Calu3 (cell line): ENCODE results near the gene STAG3. TPM values are rescaled to one million over a fixed set of nuclear protein-coding genes. Genes with fewer than 3 reads are reported as not detected.
"Not testable (repeated sequence)": the region's sequence is repeated elsewhere in the genome, so short reads cannot be mapped to it uniquely, and the experiment has no call there.

Experiments used
- BruUV-seq: library from RNA; stranded (reverse); fragments of 400-500 nt; replicated peaks from 2 replicates; lab custom pipeline; 2021; lab: Mats Ljungman, UMichigan
- CTCF ChIA-PET: fragments of 300-600 bp; sonication (Branson Sonifier 250); formaldehyde crosslinking; loops from one replicate; lab custom pipeline; 2022; ENCODE audit warnings: antibody characterized with exemption; lab: Charles Lee
- DNase-seq: peaks from one replicate; pipeline ENCODE4 v3.0.0; 2022
- H3K27ac Mint-ChIP-seq: one replicate; pipeline ENCODE4 v1.8.0; 2022; ENCODE audit warnings: mixed read lengths; ENCODE audit not compliant: unreplicated experiment
- H3K27me3 Mint-ChIP-seq: one replicate; pipeline ENCODE4 v1.8.0; 2022; ENCODE audit warnings: mixed read lengths; ENCODE audit not compliant: unreplicated experiment
- H3K36me3 Mint-ChIP-seq: one replicate; pipeline ENCODE4 v1.8.0; 2022; ENCODE audit warnings: mild to moderate bottlenecking, moderate library complexity, mixed read lengths; ENCODE audit not compliant: insufficient read depth, unreplicated experiment
- H3K4me1 Mint-ChIP-seq: one replicate; pipeline ENCODE4 v1.8.0; 2022; ENCODE audit warnings: mild to moderate bottlenecking, low read depth, mixed read lengths; ENCODE audit not compliant: unreplicated experiment
- H3K4me3 Mint-ChIP-seq: one replicate; pipeline ENCODE4 v1.8.0; 2022; ENCODE audit warnings: mild to moderate bottlenecking, low read depth, moderate library complexity, mixed read lengths; ENCODE audit not compliant: unreplicated experiment
- H3K9me3 Mint-ChIP-seq: one replicate; pipeline ENCODE4 v1.8.0; 2022; ENCODE audit warnings: low read depth, mixed read lengths; ENCODE audit not compliant: unreplicated experiment
- intact Hi-C: fragments of 100-400 bp; cut with micrococcal nuclease; formaldehyde crosslinking; loops from one replicate; pipeline ENCODE4 v1.10.0; 2022; ENCODE audit not compliant: unreplicated experiment
- total RNA-seq: library from RNA; stranded (reverse); gene quantifications from 2 replicates; pipeline ENCODE4 v1.2.3, GENCODE V29; 2022
- TF ChIP-seq, protein P1 (sequence below): fragments of 200-600 bp; IDR thresholded peaks from one replicate; pipeline ENCODE4 v1.8.0; 2022; ENCODE audit warnings: antibody characterized with exemption; ENCODE audit not compliant: unreplicated experiment

STAG3 gene
- total RNA-seq, 1 experiment from 2014 or later, result 0.66 TPM

DNA sequence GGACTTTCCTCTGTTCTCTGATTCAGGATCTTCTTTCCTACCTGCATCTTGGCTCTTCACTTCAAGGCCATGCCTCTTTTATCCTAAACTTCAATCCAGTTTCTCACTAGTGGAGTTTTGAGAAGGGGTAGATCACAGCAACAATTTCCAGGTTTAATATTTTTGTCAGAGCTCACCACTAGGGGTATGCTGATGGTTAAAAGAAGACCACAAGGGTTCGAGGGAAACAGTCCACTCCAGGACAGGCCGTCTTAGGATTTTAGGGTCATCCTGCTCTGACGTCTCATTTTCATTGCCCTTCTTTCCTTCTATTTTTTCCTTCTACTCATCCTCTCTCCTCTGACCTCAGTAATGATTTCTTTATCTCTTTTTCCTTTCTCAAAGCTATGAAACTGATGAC lies 11.3 kb downstream of the STAG3 start:
- Mint-ChIP-seq H3K27ac (no peak overlapping the region), H3K27me3 (no peaks in the 10 kb centered on the region), H3K9me3 (no peaks in the 10 kb centered on the region), H3K36me3 (no peaks in the 10 kb centered on the region), H3K4me3 (no peak overlapping the region), H3K4me1 (no peaks in the 10 kb centered on the region)
- DNase-seq, result no peak
- TF ChIP-seq, protein P1, sequence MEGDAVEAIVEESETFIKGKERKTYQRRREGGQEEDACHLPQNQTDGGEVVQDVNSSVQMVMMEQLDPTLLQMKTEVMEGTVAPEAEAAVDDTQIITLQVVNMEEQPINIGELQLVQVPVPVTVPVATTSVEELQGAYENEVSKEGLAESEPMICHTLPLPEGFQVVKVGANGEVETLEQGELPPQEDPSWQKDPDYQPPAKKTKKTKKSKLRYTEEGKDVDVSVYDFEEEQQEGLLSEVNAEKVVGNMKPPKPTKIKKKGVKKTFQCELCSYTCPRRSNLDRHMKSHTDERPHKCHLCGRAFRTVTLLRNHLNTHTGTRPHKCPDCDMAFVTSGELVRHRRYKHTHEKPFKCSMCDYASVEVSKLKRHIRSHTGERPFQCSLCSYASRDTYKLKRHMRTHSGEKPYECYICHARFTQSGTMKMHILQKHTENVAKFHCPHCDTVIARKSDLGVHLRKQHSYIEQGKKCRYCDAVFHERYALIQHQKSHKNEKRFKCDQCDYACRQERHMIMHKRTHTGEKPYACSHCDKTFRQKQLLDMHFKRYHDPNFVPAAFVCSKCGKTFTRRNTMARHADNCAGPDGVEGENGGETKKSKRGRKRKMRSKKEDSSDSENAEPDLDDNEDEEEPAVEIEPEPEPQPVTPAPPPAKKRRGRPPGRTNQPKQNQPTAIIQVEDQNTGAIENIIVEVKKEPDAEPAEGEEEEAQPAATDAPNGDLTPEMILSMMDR, result no peak
- BruUV-seq, result no TSS peak
- intact Hi-C loops, result no loop called here
- CTCF ChIA-PET, result no interaction called here

DNA sequence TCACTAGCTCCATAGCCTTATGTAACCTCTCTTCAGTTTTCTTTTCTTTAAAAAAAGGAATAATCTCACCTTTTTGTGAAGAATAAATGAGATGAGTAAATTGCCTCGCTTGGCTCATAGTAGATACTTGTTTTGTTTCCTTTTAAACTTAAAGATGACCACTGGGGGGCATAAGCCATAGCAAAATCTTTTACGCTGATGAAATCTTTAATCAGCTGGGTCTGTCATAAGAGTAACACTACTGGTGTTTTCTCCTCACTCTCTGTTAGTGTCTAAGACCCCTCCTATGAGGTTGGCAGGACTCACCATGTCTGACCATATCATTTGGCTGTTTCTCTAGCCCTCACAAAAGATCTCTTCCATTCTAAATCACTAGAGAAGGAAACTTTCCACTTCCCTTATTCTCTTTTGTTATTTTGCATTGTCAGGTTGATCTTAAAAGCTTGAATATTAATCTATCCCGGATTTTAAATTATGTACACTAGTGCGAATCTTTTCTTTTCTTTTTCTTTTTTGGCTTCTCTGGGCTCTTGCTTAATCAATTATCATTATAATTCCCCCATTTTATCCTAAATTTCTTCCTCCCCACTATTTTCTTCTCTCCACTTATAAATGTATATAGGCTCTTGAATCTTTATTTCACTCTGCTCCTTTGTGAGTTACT lies 12.5 kb downstream of the STAG3 start:
- TF ChIP-seq, protein P1, result no peak
- intact Hi-C loops, result no loop called here
- Mint-ChIP-seq H3K9me3 (no peaks in the 10 kb centered on the region), H3K4me1 (no peaks in the 10 kb centered on the region), H3K27me3 (no peaks in the 10 kb centered on the region), H3K4me3 (no peak overlapping the region), H3K27ac (no peak overlapping the region), H3K36me3 (no peaks in the 10 kb centered on the region)
- no peak for DNase-seq
- CTCF ChIA-PET, result no interaction called here
- BruUV-seq, result no TSS peak

DNA sequence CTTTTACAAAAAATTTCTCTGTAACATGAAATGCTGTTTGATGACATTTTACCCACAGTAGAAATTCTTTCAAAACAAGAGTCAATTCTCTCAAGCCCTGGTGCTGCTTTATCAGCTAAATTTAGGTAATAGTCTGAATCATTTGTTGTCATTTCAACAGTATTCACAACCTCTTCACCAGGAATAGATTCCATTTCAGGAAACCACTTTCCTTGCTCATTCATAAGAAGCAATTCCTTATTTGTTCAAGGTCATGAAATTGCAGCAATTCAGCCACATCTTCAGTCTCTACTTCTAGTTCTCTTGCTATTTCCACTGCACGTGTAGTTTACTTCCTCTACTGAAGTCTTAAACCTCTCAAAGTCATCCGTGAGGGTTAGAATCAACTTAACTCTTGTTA lies 14.1 kb downstream of the STAG3 start:
- TF ChIP-seq, protein P1, result no peak
- Mint-ChIP-seq H3K4me3 (no peak overlapping the region), H3K27ac (no peak overlapping the region), H3K9me3 (no peaks in the 10 kb centered on the region), H3K4me1 (no peaks in the 10 kb centered on the region), H3K36me3 (no peaks in the 10 kb centered on the region), H3K27me3 (no peaks in the 10 kb centered on the region)
- no peak for DNase-seq
- BruUV-seq, result no TSS peak
- CTCF ChIA-PET, result no interaction called here
- intact Hi-C loops, result no loop called here

DNA sequence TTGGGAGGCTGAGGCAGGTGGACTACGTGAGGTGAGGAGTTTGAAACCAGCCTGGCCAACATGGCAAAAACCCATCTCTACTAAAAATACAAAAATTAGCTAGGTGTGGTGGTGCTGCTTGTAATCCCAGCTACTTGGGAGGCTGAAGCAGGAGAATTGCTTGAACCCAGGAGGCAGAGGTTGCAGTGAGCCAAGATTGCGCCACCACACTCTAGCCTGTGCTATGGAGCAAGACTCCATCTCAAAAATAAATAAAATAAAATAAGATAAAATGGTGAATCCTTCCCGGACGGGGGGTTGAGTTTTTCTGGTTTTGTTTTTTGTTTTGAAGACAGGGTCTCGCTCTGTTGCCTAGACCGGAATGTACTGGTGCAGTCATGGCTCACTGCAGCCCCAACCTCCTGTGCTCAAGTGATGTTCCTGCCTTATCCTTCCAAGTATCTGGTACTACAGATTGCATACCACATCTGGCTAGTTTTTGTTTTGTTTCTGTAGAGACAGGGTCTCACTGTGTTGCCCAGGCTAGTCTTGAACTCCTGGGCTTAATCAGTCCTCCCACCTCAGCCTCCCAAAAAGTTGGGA lies 14.7 kb downstream of the STAG3 start:
- H3K27me3 Mint-ChIP-seq, H3K9me3 Mint-ChIP-seq, CTCF ChIA-PET, H3K4me3 Mint-ChIP-seq, DNase-seq, H3K27ac Mint-ChIP-seq, H3K36me3 Mint-ChIP-seq, BruUV-seq, H3K4me1 Mint-ChIP-seq, intact Hi-C loops: not testable (repeated sequence)

DNA sequence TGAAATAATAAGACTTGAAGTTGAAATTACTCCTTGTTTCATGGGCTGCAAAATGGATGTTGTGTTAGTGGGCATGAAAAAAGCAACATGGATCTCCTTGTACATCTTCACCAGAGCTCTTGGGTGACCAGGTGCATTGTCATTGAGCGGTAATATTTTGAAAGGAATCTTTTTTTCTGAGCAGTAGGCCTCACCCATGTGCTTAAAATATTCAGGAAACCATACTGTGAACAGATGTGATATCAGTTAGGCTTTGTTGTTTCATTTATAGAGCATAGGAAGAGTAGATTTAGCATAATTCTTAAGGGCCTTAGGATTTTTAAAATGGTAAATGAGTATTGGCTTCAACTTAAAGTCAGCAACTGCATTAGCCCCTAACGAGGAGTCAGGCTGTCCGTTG lies 15.3 kb downstream of the STAG3 start:
- Mint-ChIP-seq H3K9me3 (no peaks in the 10 kb centered on the region), H3K36me3 (no peaks in the 10 kb centered on the region), H3K4me3 (no peak overlapping the region), H3K27me3 (peaks cover 11% of the 10 kb centered on the region), H3K4me1 (no peaks in the 10 kb centered on the region), H3K27ac (no peak overlapping the region)
- TF ChIP-seq, protein P1, result no peak
- no peak for DNase-seq
- CTCF ChIA-PET, result no interaction called here
- BruUV-seq, result no TSS peak
- intact Hi-C loops, result no loop called here
